ENCODE measurements around the gene ENOX1.

ENOX1 gene

DNA sequence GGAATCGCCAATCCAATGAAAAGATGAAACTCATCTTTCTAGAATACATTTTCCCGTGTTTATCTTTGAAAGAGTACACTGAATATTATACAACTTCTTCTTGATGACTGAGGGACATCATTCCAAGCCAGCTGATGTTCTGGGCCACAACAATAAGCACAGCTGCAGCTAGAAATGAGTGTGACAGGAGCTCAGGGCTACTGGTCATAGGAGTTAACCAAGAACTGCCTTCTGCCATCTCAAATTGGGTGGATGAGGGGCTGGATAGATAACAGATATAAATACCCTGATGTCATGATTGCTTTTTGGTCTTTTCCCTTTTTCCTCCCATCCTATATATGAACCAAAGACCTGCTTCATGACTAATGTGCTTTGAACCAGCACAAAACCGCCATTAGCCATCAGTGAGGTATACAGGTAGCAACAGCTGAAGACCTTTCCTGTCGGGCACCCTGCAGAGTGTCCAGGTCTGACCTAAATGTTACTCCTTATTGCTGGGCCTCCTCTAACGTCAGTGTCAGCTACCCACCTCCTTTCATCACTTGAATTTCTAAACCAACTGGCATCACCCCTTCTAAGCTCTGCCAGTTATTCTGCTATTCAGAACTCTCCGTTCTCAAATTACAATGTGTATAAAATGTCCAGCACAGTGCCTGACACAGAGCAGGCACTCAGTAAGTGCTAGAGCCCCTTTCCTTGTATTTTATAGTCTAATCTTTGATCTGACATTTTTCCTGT is 178.2 kb downstream of the ENOX1 start:
- DNase-seq (ENCODE audit: low read depth in 2 of 2): no peak

GRCh38 chr13:43597599-43597945 is 189.2 kb downstream of the ENOX1 start:
- DNase-seq (ENCODE audit: low read depth in 2 of 2): no peak

DNA sequence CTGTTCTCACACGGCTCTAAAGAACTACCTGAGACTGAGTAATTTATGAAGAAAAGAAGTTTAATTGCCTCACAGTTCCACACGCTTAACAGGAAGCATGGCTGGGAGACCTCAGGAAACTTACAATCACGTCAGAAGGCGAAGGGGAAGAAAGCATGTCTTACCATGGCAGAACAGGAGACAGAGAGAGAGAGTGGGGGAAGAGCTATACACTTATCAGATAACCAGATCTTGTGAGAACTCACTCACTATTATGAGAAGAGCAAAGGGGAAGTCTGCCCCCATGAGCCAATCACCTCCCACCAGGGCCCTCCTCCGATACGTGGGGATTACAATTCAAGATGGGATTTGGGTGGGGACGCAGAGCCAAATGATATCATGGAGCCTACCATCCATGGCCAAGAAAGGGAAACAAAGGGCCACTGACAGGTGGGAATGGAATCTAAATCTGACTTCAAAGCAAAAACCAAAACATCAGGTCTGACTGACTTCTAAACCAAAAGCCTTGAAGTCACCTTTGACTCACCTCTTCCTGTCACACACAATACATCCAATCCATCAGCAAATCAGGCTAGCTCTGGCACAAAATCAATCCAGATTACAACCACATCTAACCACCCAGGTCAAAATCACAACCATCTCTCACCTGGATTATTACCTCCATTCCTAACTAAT is 189.7 kb downstream of the ENOX1 start:
- no peak for DNase-seq (ENCODE audit: low read depth in 2 of 2)

DNA sequence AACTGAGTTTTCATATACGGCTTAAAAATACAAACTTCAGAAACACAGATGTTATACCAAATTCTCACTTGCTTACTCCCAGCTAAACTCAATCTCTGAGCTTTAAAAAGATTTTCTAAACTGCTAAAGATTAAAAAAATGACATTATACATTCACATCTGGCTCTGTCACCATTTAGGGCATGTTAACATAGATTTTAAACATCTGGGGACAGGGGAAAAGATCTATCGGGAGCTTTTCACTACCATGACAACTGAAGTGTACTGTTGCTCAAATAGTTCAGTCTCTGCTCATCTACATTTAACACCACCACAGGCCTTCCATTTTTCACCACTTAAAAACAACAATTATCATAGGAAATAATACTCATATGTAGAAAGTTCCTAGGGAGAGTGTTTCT is 190.8 kb downstream of the ENOX1 start:
- no peak for DNase-seq (ENCODE audit: low read depth in 2 of 2)

- DNase-seq (ENCODE audit: low read depth in 2 of 2): no peak
Observed at GRCh38 chr13:43587376-43587775, 199.4 kb downstream of the ENOX1 start.

GRCh38 chr13:43584751-43585150 is 202.0 kb downstream of the ENOX1 start:
- DNase-seq (ENCODE audit: low read depth in 2 of 2): no peak

- DNase-seq (ENCODE audit: low read depth in 2 of 2): no peak
Observed at GRCh38 chr13:43583321-43583720, 203.5 kb downstream of the ENOX1 start.

GRCh38 chr13:43580280-43580679 is 206.5 kb downstream of the ENOX1 start:
- DNase-seq (ENCODE audit: low read depth in 2 of 2): no peak

DNA sequence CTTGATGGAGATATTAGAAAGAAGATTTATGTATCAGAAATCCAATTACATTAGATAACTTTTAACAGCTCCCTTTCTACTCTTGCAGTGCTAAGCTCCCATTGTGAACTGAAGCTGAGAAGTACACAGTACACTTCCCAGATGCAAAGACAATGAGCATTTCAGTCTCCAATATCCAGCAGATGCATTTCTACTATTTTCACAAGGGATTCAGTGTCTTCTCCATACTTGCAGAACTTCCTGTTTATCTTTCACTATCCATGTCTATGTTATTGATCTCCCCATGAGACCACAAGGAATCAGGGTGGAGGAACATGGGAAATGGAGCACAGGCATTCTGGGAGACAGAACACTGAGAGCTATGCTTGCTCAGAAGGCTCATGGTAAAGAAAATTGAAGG is 207.5 kb downstream of the ENOX1 start:
- no peak for DNase-seq (ENCODE audit: low read depth in 2 of 2)

DNA sequence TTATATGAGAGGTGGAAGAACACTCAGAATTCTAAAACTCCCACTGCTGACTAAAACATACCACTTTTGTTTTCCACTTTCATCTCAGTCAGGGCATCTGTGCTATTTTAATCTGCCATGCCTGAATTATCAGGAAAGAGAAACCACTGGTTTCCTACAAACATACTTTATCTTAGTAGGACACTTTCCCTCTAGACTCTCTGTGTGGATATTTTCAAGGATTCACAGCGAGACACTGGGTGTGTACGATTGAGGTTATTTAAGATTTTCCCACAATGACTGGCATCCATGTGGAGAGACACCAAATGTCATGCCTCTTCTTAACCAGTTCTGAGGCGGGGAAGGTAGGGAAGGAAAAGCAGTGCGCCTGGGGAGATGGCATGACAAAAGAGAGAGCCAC is 212.2 kb downstream of the ENOX1 start:
- no peak for DNase-seq (ENCODE audit: low read depth in 2 of 2)

GRCh38 chr13:43573802-43574514 is 212.8 kb downstream of the ENOX1 start:
- DNase-seq (ENCODE audit: low read depth in 2 of 2): no peak

- no peak for DNase-seq (ENCODE audit: low read depth in 2 of 2)
Observed at GRCh38 chr13:43573361-43573740, 213.4 kb downstream of the ENOX1 start.

GRCh38 chr13:43572656-43573360 is 214.0 kb downstream of the ENOX1 start:
- no peak for DNase-seq (ENCODE audit: low read depth in 2 of 2)

DNA sequence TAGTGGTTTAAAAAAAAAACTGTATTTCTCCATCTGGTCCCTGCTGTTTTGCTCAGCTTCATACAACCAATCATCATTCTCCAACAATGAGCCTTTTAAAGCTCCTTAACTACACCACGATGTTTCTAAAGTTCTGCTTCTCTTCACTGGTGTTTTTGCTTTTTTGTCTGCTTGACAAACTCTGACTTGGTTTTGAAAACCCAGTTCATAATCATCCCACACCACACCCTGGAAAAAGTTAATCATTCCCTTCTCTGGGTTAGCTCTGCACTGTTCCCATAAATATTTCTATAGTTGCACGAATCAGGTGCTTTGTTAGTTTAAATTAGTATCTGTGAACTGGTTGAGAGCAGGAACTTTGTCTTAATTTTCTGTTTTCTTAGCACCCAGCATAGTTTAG is 217.1 kb downstream of the ENOX1 start:
- DNase-seq (ENCODE audit: low read depth in 2 of 2): no peak

- no peak for DNase-seq (ENCODE audit: low read depth in 2 of 2)
Observed at GRCh38 chr13:43567608-43568007, 219.2 kb downstream of the ENOX1 start.

DNA sequence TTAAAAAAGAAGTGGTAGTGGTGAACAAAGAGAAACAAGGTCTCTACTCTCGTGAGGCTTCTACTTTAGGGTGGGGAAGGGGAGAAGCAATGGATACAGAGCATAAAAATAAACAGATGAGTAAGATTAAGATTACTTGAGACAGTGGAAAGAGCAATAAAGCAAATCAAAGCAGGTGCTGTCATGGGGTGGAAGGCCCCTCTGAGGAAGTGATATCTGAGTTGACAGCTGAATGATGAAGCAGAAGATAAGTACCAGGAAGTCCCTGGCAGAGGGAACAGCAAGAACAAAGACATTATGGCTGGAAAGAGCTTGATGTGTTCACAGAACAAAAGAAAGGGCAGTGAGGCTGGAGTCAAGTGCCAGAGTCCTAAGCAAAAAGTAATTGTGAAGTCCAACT is 221.8 kb downstream of the ENOX1 start:
- no peak for DNase-seq (ENCODE audit: low read depth in 2 of 2)

DNA sequence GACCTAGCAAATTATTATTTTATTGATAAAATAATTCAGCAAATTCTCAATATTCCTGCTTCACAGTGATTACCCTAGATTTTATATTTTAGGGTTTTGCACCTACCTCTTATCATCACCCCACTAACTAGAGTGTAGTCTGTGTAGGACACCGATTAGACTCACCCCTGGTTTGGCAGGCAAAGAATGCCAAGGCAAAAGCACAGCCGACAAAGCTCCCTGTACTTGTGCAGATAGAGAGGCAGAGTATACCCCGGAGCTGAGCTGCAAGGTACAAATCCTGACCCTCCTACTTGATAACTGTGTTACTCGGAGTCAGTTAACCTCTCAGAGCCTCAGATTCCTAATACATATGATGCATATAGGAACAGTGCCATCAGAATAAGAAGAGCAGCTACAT is 225.7 kb downstream of the ENOX1 start:
- DNase-seq (ENCODE audit: low read depth in 2 of 2): no peak

DNA sequence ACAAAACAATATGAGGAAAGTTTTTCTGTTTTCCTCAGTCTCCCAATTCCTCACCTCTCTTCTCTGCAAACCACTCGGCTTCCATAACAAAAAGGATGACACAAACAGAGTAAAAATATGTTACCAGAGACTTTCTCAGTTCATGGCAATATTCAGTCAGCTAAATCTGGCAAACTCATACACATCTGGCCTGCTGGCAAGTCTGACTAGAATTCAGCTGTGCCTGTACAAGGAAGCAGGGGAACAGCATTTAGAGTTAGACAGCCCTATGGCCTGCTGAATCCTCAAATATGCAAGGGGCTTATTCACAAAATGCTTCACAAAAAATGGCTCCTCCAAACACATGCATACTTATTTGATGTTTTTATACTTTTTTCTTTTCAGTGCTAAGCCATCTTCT is 227.8 kb downstream of the ENOX1 start:
- no peak for DNase-seq (ENCODE audit: low read depth in 2 of 2)

DNA sequence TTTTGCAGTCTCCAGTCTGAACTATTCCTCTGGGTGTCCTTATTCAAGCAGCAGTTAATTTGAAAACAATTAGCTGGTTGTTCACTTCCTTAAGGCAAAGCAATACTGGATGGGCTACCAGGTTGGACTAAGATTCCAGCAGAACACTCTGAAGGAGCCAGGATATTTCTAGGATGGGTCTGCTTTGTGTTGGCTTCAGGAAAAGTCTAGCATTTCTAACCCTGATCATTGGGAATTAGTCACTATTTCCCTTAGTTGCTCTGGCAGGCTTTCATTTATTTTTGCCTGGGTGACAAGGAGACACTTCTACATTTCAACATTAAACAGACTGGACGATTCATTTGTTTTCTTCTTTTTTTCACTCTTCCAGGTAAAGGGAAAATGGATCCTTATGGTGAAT is 228.4 kb downstream of the ENOX1 start:
- no peak for DNase-seq (ENCODE audit: low read depth in 2 of 2)

DNA sequence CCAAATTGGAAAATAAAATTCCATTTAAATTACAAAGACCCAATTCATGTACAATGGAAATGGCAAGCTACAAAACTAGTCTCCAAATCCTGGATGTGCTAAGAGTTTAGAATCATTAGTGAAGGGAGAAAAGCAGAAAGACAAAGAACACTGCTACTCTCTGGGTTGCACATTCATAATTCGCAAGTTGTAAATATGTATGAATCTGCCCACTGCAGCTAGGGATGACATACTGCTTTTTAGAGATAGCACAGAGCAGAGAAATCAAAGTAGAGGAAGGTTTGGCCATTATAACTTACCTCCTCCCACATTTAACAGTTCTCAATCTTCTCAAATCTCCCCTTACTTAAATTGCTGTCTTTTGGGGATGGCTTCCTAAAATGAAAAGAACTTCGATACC is 231.1 kb downstream of the ENOX1 start:
- DNase-seq (ENCODE audit: low read depth in 2 of 2): no peak

DNA sequence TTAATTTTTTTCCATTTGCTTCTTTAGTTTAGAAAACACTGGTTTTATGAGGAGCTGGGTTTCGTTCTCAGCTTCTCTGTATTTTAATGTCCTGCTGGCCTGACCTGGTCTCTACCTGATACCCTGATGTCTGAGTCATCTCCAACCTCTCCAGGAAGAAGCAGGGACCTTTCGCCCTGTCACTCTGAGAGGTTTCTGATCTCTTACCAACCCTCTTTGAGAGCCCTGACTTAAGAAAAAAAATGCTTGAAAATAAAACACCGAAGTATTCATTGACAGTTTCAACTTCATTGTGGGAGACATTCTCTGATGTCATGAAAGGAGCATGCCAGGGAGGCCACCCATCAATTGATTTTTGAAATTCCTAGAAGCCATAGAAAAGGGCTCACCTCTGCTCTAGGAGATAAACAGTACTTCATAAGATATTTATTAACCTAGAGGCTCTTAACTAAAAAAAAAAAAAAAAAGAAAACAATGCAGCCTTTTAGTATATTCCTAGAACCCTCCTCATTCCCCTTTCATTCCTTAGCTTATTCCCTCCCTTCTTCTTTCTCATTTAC is 234.8 kb downstream of the ENOX1 start:
- DNase-seq (ENCODE audit: low read depth in 2 of 2): no peak

DNA sequence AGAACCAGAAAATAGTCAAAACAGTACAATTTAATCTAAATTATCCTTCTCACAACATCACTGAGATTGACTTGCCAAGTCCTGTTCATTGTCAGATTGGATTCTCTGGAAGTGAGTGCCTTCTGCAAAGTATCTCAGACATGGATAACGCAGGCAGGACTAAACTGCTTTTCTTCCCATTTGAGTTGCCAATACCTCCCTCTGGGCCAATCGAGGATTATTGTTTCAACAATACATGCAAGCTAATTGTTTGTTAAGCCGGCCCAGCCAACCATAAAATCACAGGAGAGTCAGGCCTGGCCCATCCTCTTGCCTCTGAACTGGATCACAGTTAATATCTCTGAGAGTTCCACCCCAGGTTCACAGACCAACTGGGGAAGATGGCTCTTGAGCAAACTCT is 240.0 kb downstream of the ENOX1 start:
- no peak for DNase-seq (ENCODE audit: low read depth in 2 of 2)

All from stimulated activated CD8-positive, alpha-beta memory T cell treated with anti-CD3 and anti-CD28 coated beads, Interleukin-2, amount 100 ng/mL, for 1 hour (primary cell).